ENCODE measurements around the gene SLC29A3. TPM values are rescaled to one million over a fixed set of nuclear protein-coding genes. Genes with fewer than 3 reads are reported as not detected.

SLC29A3 gene
- total and polyA plus RNA-seq, 2 experiments from 2014 or later = 10.3 to 12.3 TPM

GRCh38 chr10:71382028-71382427, 63.0 kb downstream of the SLC29A3 start (continued):
- TF ChIP-seq CTCF (conservative IDR thresholded peaks at IDR 0.05; ENCODE audit: low read depth in 2 of 2) (no peak), EZH2phosphoT487 (IDR thresholded peaks at IDR 0.05; ENCODE audit: unreplicated experiment) (no peak)

GRCh38 chr10:71382757-71383156, 63.7 kb downstream of the SLC29A3 start:
- Mint-ChIP-seq H3K4me1 (peaks cover under 1% of the 10 kb centered on the region; the same call in 1 of the 3 replicates), H3K27me3 (ENCODE audit: insufficient read depth, low read depth, poor library complexity) (peaks cover 4% of the 10 kb centered on the region), H3K36me3 (ENCODE audit: low read depth) (no peaks in the 10 kb centered on the region), H3K27ac (no peak overlapping the region), H3K4me3 (no peak overlapping the region), H3K9me3 (no peaks in the 10 kb centered on the region)
- Histone ChIP-seq H3K4me1 (ENCODE audit: insufficient read depth) (no peaks in the 10 kb centered on the region), H3K79me2 (replicated peaks; ENCODE audit: insufficient read depth) (no peaks in the 10 kb centered on the region), H3K27me3 (ENCODE audit: insufficient read depth) (no peaks in the 10 kb centered on the region), H3K4me3 (no peak overlapping the region), H2AFZ (no peak overlapping the region), H3K4me2 (no peak overlapping the region), H3K36me3 (ENCODE audit: insufficient read depth) (no peaks in the 10 kb centered on the region), H3F3A (replicated peaks; ENCODE audit: low read depth) (no peaks in the 10 kb centered on the region), H3K27ac (ENCODE audit: low read depth) (no peak overlapping the region), H4K20me1 (replicated peaks; ENCODE audit: insufficient read depth) (no peaks in the 10 kb centered on the region), H3K9me2 (ENCODE audit: insufficient read depth) (no peaks in the 10 kb centered on the region)
- no peak for DNase-seq (ENCODE audit: low spot score)
- ATAC-seq = no peak
- TF ChIP-seq ETS1 (IDR thresholded peaks at IDR 0.05) (no peak), CREB1 (CRISPR knock-in tag; IDR thresholded peaks at IDR 0.05; ENCODE audit: low read depth) (no peak), CTCF (conservative IDR thresholded peaks at IDR 0.05; ENCODE audit: low read depth in 2 of 2) (no peak), ZNF114 (CRISPR knock-in tag; IDR thresholded peaks at IDR 0.05) (no peak), JUNB (IDR thresholded peaks at IDR 0.05; ENCODE audit: unreplicated experiment) (no peak), POLR2AphosphoS5 (IDR thresholded peaks at IDR 0.05; ENCODE audit: low read depth) (no peak), EZH2phosphoT487 (IDR thresholded peaks at IDR 0.05; ENCODE audit: unreplicated experiment) (no peak), STAT1 (IDR thresholded peaks at IDR 0.05; ENCODE audit: unreplicated experiment) (no peak), NANOG (IDR thresholded peaks at IDR 0.05; ENCODE audit: borderline replicate concordance) (no peak), ZNF462 (CRISPR knock-in tag; IDR thresholded peaks at IDR 0.05) (no peak), EZH2 (IDR thresholded peaks at IDR 0.05; ENCODE audit: low read depth, unreplicated experiment) (no peak)

Data from GM23338 (cell line).